Body of pancreas (tissue), 4 donors: ENCODE results near the gene CTNNA2.

Source experiments
- CTCF ChIP-seq, 7 experiments: fragments of 450-650 bp in 4 of 7; fragments of 200-600 bp in 3 of 7; sonication (generic) in 3 of 7; IDR thresholded peaks; one replicate each; pipeline ENCODE4 v1.5.1; 2016 to 2019; ENCODE audit warnings: antibody characterized with exemption in 7 of 7
- POLR2A ChIP-seq, 3 donors: fragments of 450-650 bp; IDR thresholded peaks; one replicate each; pipeline ENCODE4 v1.6.1; 2016; ENCODE audit warnings: antibody characterized with exemption in 3 of 3, mild to moderate bottlenecking in 2 of 3

- TF ChIP-seq CTCF (IDR thresholded peaks at IDR 0.05) (no peak), POLR2A (IDR thresholded peaks at IDR 0.05) (no peak)
These were observed 1017.7 kb downstream of the CTNNA2 start for GRCh38 chr2:80530442-80531064.
